SK-N-SH (cell line): ENCODE data around the gene LPO. TPM values are rescaled to one million over a fixed set of nuclear protein-coding genes. Genes with fewer than 3 reads are reported as not detected.

Experiments
- CTCF ChIA-PET: fragments of 300-600, 350-600 bp; formaldehyde crosslinking; extraction: SDS; loops from one replicate; lab custom pipeline; 2021; lab: Yijun Ruan, JAX
- POLR2A ChIA-PET: fragments of 350-600 bp; sonication (Branson Sonifier 250); formaldehyde crosslinking; extraction: SDS; loops from one replicate; lab custom pipeline; 2020; ENCODE audit warnings: antibody characterized with exemption, inconsistent platforms; lab: Yijun Ruan, JAX
- DNase-seq: peaks from one replicate; pipeline ENCODE4 v3.0.0; 2012
- H2AFZ ChIP-seq: fragments of 200-600 bp; sonication (generic); 2 replicates; pipeline ENCODE4 v1.8.1; 2016; ENCODE audit warnings: antibody characterized with exemption, mild to moderate bottlenecking, low read depth
- H3F3A ChIP-seq: fragments of 200-600 bp; sonication (generic); replicated peaks from 2 replicates; pipeline ENCODE3; 2016; ENCODE audit warnings: antibody characterized with exemption, mild to moderate bottlenecking; ENCODE audit not compliant: insufficient read depth
- H3K27ac ChIP-seq, 2 experiments: fragments of 200-500 bp in 1 of 2; fragments of 200-600 bp in 1 of 2; sonication (Bioruptor generic) in 1 of 2; sonication (generic), shearing (Covaris generic) in 1 of 2; 2 replicates each; pipeline versions ENCODE4 v1.5.1 to v1.6.1; 2014 to 2016; ENCODE audit warnings: low read depth in 2 of 2, inconsistent platforms in 1 of 2, low read length in 1 of 2, mild to moderate bottlenecking in 1 of 2, mixed read lengths in 1 of 2
- H3K27me3 ChIP-seq: fragments of 200-600 bp; sonication (generic), shearing (Covaris generic); 2 replicates; pipeline ENCODE4 v1.6.1; 2016; ENCODE audit warnings: mixed run types; ENCODE audit not compliant: insufficient read depth
- H3K36me3 ChIP-seq, 2 experiments: fragments of 200-500 bp in 1 of 2; fragments of 200-600 bp in 1 of 2; sonication (Bioruptor generic) in 1 of 2; sonication (generic) in 1 of 2; replicated peaks in 1 of 2; 2 replicates each; pipeline versions ENCODE3 to v1.5.1; 2014 to 2016; ENCODE audit warnings: low read length in 1 of 2, mild to moderate bottlenecking in 1 of 2; ENCODE audit not compliant: insufficient read depth in 2 of 2, control insufficient read depth in 1 of 2
- H3K4me1 ChIP-seq, 2 experiments: fragments of 200-500 bp in 1 of 2; fragments of 200-600 bp in 1 of 2; sonication (Bioruptor generic) in 1 of 2; sonication (generic), shearing (Covaris generic) in 1 of 2; 2 replicates each; pipeline versions ENCODE4 v1.5.1 to v1.6.1; 2014 to 2016; ENCODE audit warnings: low read depth in 1 of 2, low read length in 1 of 2, mixed run types in 1 of 2; ENCODE audit not compliant: insufficient read depth in 2 of 2, control insufficient read depth in 1 of 2
- H3K4me2 ChIP-seq: fragments of 200-600 bp; sonication (generic), shearing (Covaris generic); 2 replicates; pipeline ENCODE4 v1.6.1; 2017; ENCODE audit warnings: mixed run types
- H3K4me3 ChIP-seq, 2 experiments: fragments of 200-500 bp in 1 of 2; fragments of 200-600 bp in 1 of 2; sonication (Bioruptor generic) in 1 of 2; sonication (generic), shearing (Covaris generic) in 1 of 2; 2 replicates each; pipeline versions ENCODE4 v1.5.1 to v1.8.1; 2014 to 2016; ENCODE audit warnings: low read depth in 2 of 2, inconsistent platforms in 1 of 2, low read length in 1 of 2, mild to moderate bottlenecking in 1 of 2, mixed read lengths in 1 of 2, moderate library complexity in 1 of 2
- H3K79me2 ChIP-seq: fragments of 200-600 bp; sonication (generic); 2 replicates; pipeline ENCODE4 v1.8.1; 2017; ENCODE audit warnings: mild to moderate bottlenecking; ENCODE audit not compliant: insufficient read depth
- H3K9ac ChIP-seq: fragments of 200-600 bp; sonication (generic); 2 replicates; pipeline ENCODE4 v1.6.1; 2017; ENCODE audit warnings: mixed run types
- H3K9me2 ChIP-seq: fragments of 200-600 bp; sonication (generic); 2 replicates; pipeline ENCODE4 v1.6.1; 2017; ENCODE audit warnings: mixed run types
- H3K9me3 ChIP-seq: fragments of 200-600 bp; sonication (generic); 2 replicates; pipeline ENCODE4 v1.6.1; 2017; ENCODE audit warnings: mixed run types, mild to moderate bottlenecking, moderate library complexity
- H4K20me1 ChIP-seq: fragments of 200-600 bp; sonication (generic); 2 replicates; pipeline ENCODE4 v1.6.1; 2017; ENCODE audit warnings: mild to moderate bottlenecking, mixed run types; ENCODE audit not compliant: insufficient read depth
- EZH2phosphoT487 ChIP-seq: fragments of 200-600 bp; sonication (generic); IDR thresholded peaks from 2 replicates; pipeline ENCODE4 v1.6.1; 2017; ENCODE audit warnings: low read depth, mixed run types, mild to moderate bottlenecking, antibody characterized with exemption, moderate library complexity, borderline replicate concordance
- FOSL2 ChIP-seq: IDR thresholded peaks from 2 replicates; pipeline ENCODE4 v1.4.0; 2012; ENCODE audit warnings: low read depth, mild to moderate bottlenecking, moderate library complexity, borderline replicate concordance
- GABPA ChIP-seq: IDR thresholded peaks from 2 replicates; pipeline ENCODE4 v1.4.0; 2012; ENCODE audit warnings: low read depth, mild to moderate bottlenecking
- GATA2 ChIP-seq: sonication (generic); formaldehyde crosslinking; IDR thresholded peaks from 2 replicates; pipeline ENCODE4 v1.5.0; 2020; ENCODE audit warnings: mild to moderate bottlenecking, missing genetic modification reagents
- JUND ChIP-seq: IDR thresholded peaks from 2 replicates; pipeline ENCODE4 v1.4.0; 2012
- MEF2A ChIP-seq: IDR thresholded peaks from 2 replicates; pipeline ENCODE4 v1.4.0; 2012; ENCODE audit warnings: low read depth, borderline replicate concordance
- NFIC ChIP-seq: IDR thresholded peaks from 2 replicates; pipeline ENCODE4 v1.4.0; 2012; ENCODE audit warnings: borderline replicate concordance
- NRF1 ChIP-seq: IDR thresholded peaks from 2 replicates; pipeline ENCODE4 v1.6.1; 2012; ENCODE audit warnings: low read depth, mild to moderate bottlenecking, low read length
- PBX3 ChIP-seq: IDR thresholded peaks from 2 replicates; pipeline ENCODE4; 2012
- RCOR1 ChIP-seq: fragments of 150-350 bp; IDR thresholded peaks from 2 replicates; pipeline ENCODE4 v1.6.1; 2017; ENCODE audit warnings: antibody characterized with exemption, low read length
- RFX5 ChIP-seq: IDR thresholded peaks from 2 replicates; pipeline ENCODE4 v1.6.1; 2012; ENCODE audit warnings: mild to moderate bottlenecking, improper control_type of control experiment, low read length
- RXRA ChIP-seq: IDR thresholded peaks from 2 replicates; pipeline ENCODE4 v1.4.0; 2012; ENCODE audit warnings: low read depth, mild to moderate bottlenecking, borderline replicate concordance
- TCF12 ChIP-seq: IDR thresholded peaks from 2 replicates; pipeline ENCODE4 v1.4.0; 2012
- USF2 ChIP-seq: fragments of 150-350 bp; IDR thresholded peaks from 2 replicates; pipeline ENCODE4 v1.6.1; 2017; ENCODE audit warnings: antibody characterized with exemption, low read length, low read depth, borderline replicate concordance
- YY1 ChIP-seq: IDR thresholded peaks from 2 replicates; pipeline ENCODE4 v1.4.0; 2012; ENCODE audit warnings: low read depth, mild to moderate bottlenecking
- WGBS: methylation state at CpG from one replicate; pipeline ENCODE4 v1.1.6; 2017; ENCODE audit warnings: low lambda C conversion rate; 5-methylcytosine and 5-hydroxymethylcytosine counted together
- polyA plus RNA-seq, 3 experiments: library from polyadenylated mRNA; depleted of rRNA; stranded (reverse); fragments of >200 nt; gene quantifications; 2 replicates each; pipeline ENCODE4 v1.2.3, GENCODE V29; 2012
- TF ChIP-seq, protein P1 (sequence below): IDR thresholded peaks from 2 replicates; pipeline ENCODE4 v1.4.0; 2012; ENCODE audit warnings: low read depth
- TF ChIP-seq, protein P2 (sequence below): fragments of 200-600 bp; sonication (generic); IDR thresholded peaks from 2 replicates; pipeline ENCODE4 v1.6.1; 2017; ENCODE audit warnings: antibody characterized with exemption, mild to moderate bottlenecking, moderate library complexity
- TF ChIP-seq, protein P3 (sequence below): IDR thresholded peaks from 2 replicates; pipeline ENCODE4 v1.6.1; 2012; ENCODE audit warnings: mild to moderate bottlenecking, low read depth, low read length, moderate library complexity

The LPO gene
- polyA plus RNA-seq, 1 of the 3 experiments (the other 2 are of a cell fraction): not detected

DNA sequence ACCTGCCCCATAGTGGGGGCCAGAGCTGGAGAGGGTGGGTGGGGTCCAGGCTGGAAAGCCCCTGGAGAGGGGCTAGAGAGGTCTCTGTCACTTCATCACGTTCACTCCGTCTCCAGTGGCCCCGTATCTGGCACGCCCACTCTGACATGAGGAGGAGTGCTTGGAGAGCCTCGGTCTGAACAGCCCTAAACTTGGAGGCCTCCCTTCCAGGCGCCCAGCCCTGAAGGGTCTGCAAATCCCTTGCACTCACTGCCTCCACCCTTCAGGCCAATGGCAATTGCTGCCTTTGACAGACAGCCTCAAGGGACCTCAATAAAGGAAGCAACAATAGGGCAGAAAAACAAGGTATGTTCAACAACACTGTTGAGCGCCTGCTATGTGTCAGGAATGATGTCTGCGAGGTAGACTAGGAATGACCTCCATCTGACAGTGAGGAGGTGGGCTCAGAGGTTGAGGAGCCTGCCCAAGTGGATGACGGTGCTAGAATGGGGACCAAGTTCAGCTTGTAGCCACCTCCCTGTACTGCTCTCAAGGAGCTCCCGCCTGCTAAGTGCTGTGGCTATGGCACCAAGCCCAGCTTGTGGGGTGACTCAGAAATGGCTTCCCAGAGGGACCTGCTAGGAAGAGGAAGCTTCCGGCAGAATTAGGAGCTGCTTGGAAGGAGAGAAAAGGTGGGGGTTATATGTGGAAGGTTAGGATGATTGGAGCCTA lies 48.8 kb upstream of the LPO start:
- Histone ChIP-seq H3K9ac (no peak overlapping the region), H3K36me3 (no peaks in the 10 kb centered on the region), H3K27ac (no peak overlapping the region), H2AFZ (no peak overlapping the region), H3F3A (no peaks in the 10 kb centered on the region), H3K4me1 (no peaks in the 10 kb centered on the region; a peak in 1 of 4 replicates), H3K9me2 (no peaks in the 10 kb centered on the region), H3K27me3 (peaks cover 25% of the 10 kb centered on the region; the same call in 1 of the 2 replicates), H3K9me3 (no peaks in the 10 kb centered on the region), H3K4me2 (peak overlapping the region; percentile 28), H4K20me1 (no peaks in the 10 kb centered on the region), H3K4me3 (no peak overlapping the region), H3K79me2 (no peaks in the 10 kb centered on the region)
- peak; percentile 30 for DNase-seq
- CTCF ChIA-PET: interaction anchor here (0.9 to 4.4 kb wide), 4 partner anchors 9 to 331 kb away, joined by 3 to 22 read pairs (median 6); no protein-coding TSS in a partner anchor
- 30% methylated on average over 11 of the region's 11 CpGs for WGBS
- POLR2A ChIA-PET: no interaction called here
- no peak for TF ChIP-seq RFX5
- TF ChIP-seq MEF2A: no peak
- no peak; the same call in 1 of the 2 replicates for TF ChIP-seq TCF12
- TF ChIP-seq RXRA: no peak
- TF ChIP-seq YY1: peak; percentile 70; the same call in 1 of the 2 replicates
- TF ChIP-seq EZH2phosphoT487: no peak
- peak; percentile 62; the same call in 1 of the 2 replicates for TF ChIP-seq FOSL2
- peak; percentile 88 for TF ChIP-seq NFIC
- no peak for TF ChIP-seq NRF1
- TF ChIP-seq USF2: no peak
- TF ChIP-seq, protein P1, sequence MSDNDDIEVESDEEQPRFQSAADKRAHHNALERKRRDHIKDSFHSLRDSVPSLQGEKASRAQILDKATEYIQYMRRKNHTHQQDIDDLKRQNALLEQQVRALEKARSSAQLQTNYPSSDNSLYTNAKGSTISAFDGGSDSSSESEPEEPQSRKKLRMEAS: peak; percentile 50; the same call in 1 of the 2 replicates

DNA sequence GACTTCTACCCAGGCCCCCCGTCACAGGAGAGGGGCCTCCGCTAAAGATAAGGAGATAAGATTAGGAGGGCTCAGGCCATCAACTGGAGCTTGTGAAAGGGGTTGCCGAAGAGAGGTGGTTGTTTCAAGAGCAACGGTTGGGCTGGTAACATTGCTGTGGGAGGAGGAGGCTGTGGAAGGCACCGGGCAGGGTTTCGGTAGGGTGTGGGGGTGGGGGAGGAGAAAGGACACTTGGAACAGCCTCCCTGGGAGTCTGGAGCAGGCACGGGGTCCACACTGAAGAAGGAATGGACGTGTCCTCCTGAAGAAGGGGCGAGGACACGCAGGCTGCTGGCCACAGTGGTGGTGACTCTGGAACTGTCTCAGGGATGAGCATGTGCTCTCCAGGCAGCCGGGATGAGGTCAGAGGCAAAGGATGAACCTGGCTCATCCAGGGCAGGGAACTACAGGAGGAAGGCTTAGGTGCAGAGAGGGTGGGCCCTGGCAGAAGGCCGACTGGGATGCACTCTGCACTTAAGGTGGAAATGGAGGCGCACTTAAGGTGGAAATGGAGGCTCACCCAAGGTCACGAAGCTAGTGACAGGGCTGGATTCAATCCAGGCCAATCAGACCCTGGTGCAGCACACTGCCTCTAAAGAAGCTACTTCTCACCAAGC lies 47.0 kb upstream of the LPO start:
- 18% methylated on average over 14 of the region's 14 CpGs for whole genome bisulfite sequencing
- CTCF ChIA-PET: interaction anchor here (0.9 to 4.4 kb wide), 3 partner anchors 9 to 113 kb away, joined by 3 to 22 read pairs (median 8); no protein-coding TSS in a partner anchor
- TF ChIP-seq, protein P2, sequence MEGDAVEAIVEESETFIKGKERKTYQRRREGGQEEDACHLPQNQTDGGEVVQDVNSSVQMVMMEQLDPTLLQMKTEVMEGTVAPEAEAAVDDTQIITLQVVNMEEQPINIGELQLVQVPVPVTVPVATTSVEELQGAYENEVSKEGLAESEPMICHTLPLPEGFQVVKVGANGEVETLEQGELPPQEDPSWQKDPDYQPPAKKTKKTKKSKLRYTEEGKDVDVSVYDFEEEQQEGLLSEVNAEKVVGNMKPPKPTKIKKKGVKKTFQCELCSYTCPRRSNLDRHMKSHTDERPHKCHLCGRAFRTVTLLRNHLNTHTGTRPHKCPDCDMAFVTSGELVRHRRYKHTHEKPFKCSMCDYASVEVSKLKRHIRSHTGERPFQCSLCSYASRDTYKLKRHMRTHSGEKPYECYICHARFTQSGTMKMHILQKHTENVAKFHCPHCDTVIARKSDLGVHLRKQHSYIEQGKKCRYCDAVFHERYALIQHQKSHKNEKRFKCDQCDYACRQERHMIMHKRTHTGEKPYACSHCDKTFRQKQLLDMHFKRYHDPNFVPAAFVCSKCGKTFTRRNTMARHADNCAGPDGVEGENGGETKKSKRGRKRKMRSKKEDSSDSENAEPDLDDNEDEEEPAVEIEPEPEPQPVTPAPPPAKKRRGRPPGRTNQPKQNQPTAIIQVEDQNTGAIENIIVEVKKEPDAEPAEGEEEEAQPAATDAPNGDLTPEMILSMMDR: no peak
- TF ChIP-seq, protein P3, sequence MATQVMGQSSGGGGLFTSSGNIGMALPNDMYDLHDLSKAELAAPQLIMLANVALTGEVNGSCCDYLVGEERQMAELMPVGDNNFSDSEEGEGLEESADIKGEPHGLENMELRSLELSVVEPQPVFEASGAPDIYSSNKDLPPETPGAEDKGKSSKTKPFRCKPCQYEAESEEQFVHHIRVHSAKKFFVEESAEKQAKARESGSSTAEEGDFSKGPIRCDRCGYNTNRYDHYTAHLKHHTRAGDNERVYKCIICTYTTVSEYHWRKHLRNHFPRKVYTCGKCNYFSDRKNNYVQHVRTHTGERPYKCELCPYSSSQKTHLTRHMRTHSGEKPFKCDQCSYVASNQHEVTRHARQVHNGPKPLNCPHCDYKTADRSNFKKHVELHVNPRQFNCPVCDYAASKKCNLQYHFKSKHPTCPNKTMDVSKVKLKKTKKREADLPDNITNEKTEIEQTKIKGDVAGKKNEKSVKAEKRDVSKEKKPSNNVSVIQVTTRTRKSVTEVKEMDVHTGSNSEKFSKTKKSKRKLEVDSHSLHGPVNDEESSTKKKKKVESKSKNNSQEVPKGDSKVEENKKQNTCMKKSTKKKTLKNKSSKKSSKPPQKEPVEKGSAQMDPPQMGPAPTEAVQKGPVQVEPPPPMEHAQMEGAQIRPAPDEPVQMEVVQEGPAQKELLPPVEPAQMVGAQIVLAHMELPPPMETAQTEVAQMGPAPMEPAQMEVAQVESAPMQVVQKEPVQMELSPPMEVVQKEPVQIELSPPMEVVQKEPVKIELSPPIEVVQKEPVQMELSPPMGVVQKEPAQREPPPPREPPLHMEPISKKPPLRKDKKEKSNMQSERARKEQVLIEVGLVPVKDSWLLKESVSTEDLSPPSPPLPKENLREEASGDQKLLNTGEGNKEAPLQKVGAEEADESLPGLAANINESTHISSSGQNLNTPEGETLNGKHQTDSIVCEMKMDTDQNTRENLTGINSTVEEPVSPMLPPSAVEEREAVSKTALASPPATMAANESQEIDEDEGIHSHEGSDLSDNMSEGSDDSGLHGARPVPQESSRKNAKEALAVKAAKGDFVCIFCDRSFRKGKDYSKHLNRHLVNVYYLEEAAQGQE: no peak
- TF ChIP-seq RCOR1 (no peak), GABPA (no peak), JUND (no peak), YY1 (no peak), MEF2A (no peak), PBX3 (no peak), GATA2 (CRISPR knock-in tag) (no peak)

More for the DNA sequence above, 47.0 kb upstream of the LPO start:
- POLR2A ChIA-PET: interaction anchor here (1.3 kb wide), 1 partner anchor 10 kb away, joined by 3 read pairs; no protein-coding TSS in a partner anchor
- H2AFZ ChIP-seq: no peak overlapping the region
- H3K27ac ChIP-seq: no peak overlapping the region
- H3K36me3 ChIP-seq: no peaks in the 10 kb centered on the region
- DNase-seq: peak; percentile 20
- no peaks in the 10 kb centered on the region for H3K79me2 ChIP-seq
- H4K20me1 ChIP-seq: no peaks in the 10 kb centered on the region
- no peaks in the 10 kb centered on the region for H3K9me2 ChIP-seq
- no peak overlapping the region for H3K4me3 ChIP-seq
- no peaks in the 10 kb centered on the region for H3F3A ChIP-seq
- no peak overlapping the region for H3K4me2 ChIP-seq
- H3K27me3 ChIP-seq: peaks cover 38% of the 10 kb centered on the region; the same call in 1 of the 2 replicates
- no peaks in the 10 kb centered on the region for H3K9me3 ChIP-seq
- no peaks in the 10 kb centered on the region; a peak in 1 of 4 replicates for H3K4me1 ChIP-seq
- no peak overlapping the region for H3K9ac ChIP-seq
